SK-N-SH (cell line): Measurements from ENCODE around the gene LCN2. TPM values are rescaled to one million over a fixed set of nuclear protein-coding genes. Genes with fewer than 3 reads are reported as not detected.

ENCODE experiments used
- CTCF ChIA-PET: fragments of 300-600, 350-600 bp; formaldehyde crosslinking; extraction: SDS; loops from one replicate; lab custom pipeline; 2021; lab: Yijun Ruan, JAX
- POLR2A ChIA-PET: fragments of 350-600 bp; sonication (Branson Sonifier 250); formaldehyde crosslinking; extraction: SDS; loops from one replicate; lab custom pipeline; 2020; ENCODE audit warnings: antibody characterized with exemption, inconsistent platforms; lab: Yijun Ruan, JAX
- DNase-seq: peaks from one replicate; pipeline ENCODE4 v3.0.0; 2012
- H2AFZ ChIP-seq: fragments of 200-600 bp; sonication (generic); 2 replicates; pipeline ENCODE4 v1.8.1; 2016; ENCODE audit warnings: antibody characterized with exemption, mild to moderate bottlenecking, low read depth
- H3F3A ChIP-seq: fragments of 200-600 bp; sonication (generic); replicated peaks from 2 replicates; pipeline ENCODE3; 2016; ENCODE audit warnings: antibody characterized with exemption, mild to moderate bottlenecking; ENCODE audit not compliant: insufficient read depth
- H3K27ac ChIP-seq, 2 experiments: fragments of 200-500 bp in 1 of 2; fragments of 200-600 bp in 1 of 2; sonication (Bioruptor generic) in 1 of 2; sonication (generic), shearing (Covaris generic) in 1 of 2; 2 replicates each; pipeline versions ENCODE4 v1.5.1 to v1.6.1; 2014 to 2016; ENCODE audit warnings: low read depth in 2 of 2, inconsistent platforms in 1 of 2, low read length in 1 of 2, mild to moderate bottlenecking in 1 of 2, mixed read lengths in 1 of 2
- H3K27me3 ChIP-seq: fragments of 200-600 bp; sonication (generic), shearing (Covaris generic); 2 replicates; pipeline ENCODE4 v1.6.1; 2016; ENCODE audit warnings: mixed run types; ENCODE audit not compliant: insufficient read depth
- H3K36me3 ChIP-seq, 2 experiments: fragments of 200-500 bp in 1 of 2; fragments of 200-600 bp in 1 of 2; sonication (Bioruptor generic) in 1 of 2; sonication (generic) in 1 of 2; replicated peaks in 1 of 2; 2 replicates each; pipeline versions ENCODE3 to v1.5.1; 2014 to 2016; ENCODE audit warnings: low read length in 1 of 2, mild to moderate bottlenecking in 1 of 2; ENCODE audit not compliant: insufficient read depth in 2 of 2, control insufficient read depth in 1 of 2
- H3K4me1 ChIP-seq, 2 experiments: fragments of 200-500 bp in 1 of 2; fragments of 200-600 bp in 1 of 2; sonication (Bioruptor generic) in 1 of 2; sonication (generic), shearing (Covaris generic) in 1 of 2; 2 replicates each; pipeline versions ENCODE4 v1.5.1 to v1.6.1; 2014 to 2016; ENCODE audit warnings: low read depth in 1 of 2, low read length in 1 of 2, mixed run types in 1 of 2; ENCODE audit not compliant: insufficient read depth in 2 of 2, control insufficient read depth in 1 of 2
- H3K4me2 ChIP-seq: fragments of 200-600 bp; sonication (generic), shearing (Covaris generic); 2 replicates; pipeline ENCODE4 v1.6.1; 2017; ENCODE audit warnings: mixed run types
- H3K4me3 ChIP-seq, 2 experiments: fragments of 200-500 bp in 1 of 2; fragments of 200-600 bp in 1 of 2; sonication (Bioruptor generic) in 1 of 2; sonication (generic), shearing (Covaris generic) in 1 of 2; 2 replicates each; pipeline versions ENCODE4 v1.5.1 to v1.8.1; 2014 to 2016; ENCODE audit warnings: low read depth in 2 of 2, inconsistent platforms in 1 of 2, low read length in 1 of 2, mild to moderate bottlenecking in 1 of 2, mixed read lengths in 1 of 2, moderate library complexity in 1 of 2
- H3K79me2 ChIP-seq: fragments of 200-600 bp; sonication (generic); 2 replicates; pipeline ENCODE4 v1.8.1; 2017; ENCODE audit warnings: mild to moderate bottlenecking; ENCODE audit not compliant: insufficient read depth
- H3K9ac ChIP-seq: fragments of 200-600 bp; sonication (generic); 2 replicates; pipeline ENCODE4 v1.6.1; 2017; ENCODE audit warnings: mixed run types
- H3K9me2 ChIP-seq: fragments of 200-600 bp; sonication (generic); 2 replicates; pipeline ENCODE4 v1.6.1; 2017; ENCODE audit warnings: mixed run types
- H3K9me3 ChIP-seq: fragments of 200-600 bp; sonication (generic); 2 replicates; pipeline ENCODE4 v1.6.1; 2017; ENCODE audit warnings: mixed run types, mild to moderate bottlenecking, moderate library complexity
- H4K20me1 ChIP-seq: fragments of 200-600 bp; sonication (generic); 2 replicates; pipeline ENCODE4 v1.6.1; 2017; ENCODE audit warnings: mild to moderate bottlenecking, mixed run types; ENCODE audit not compliant: insufficient read depth
- FOXM1 ChIP-seq: IDR thresholded peaks from 2 replicates; pipeline ENCODE4 v1.4.0; 2012; ENCODE audit warnings: low read depth, mild to moderate bottlenecking
- GATA2 ChIP-seq: sonication (generic); formaldehyde crosslinking; IDR thresholded peaks from 2 replicates; pipeline ENCODE4 v1.5.0; 2020; ENCODE audit warnings: mild to moderate bottlenecking, missing genetic modification reagents
- JUND ChIP-seq: IDR thresholded peaks from 2 replicates; pipeline ENCODE4 v1.4.0; 2012
- MAX ChIP-seq: IDR thresholded peaks from 2 replicates; pipeline ENCODE4 v1.4.0; 2012; ENCODE audit warnings: low read depth
- MEF2A ChIP-seq: IDR thresholded peaks from 2 replicates; pipeline ENCODE4 v1.4.0; 2012; ENCODE audit warnings: low read depth, borderline replicate concordance
- MXI1 ChIP-seq: IDR thresholded peaks from 2 replicates; pipeline ENCODE4 v1.6.1; 2012; ENCODE audit warnings: mild to moderate bottlenecking, low read depth, low read length, improper control_type of control experiment
- NFIC ChIP-seq: IDR thresholded peaks from 2 replicates; pipeline ENCODE4 v1.4.0; 2012; ENCODE audit warnings: borderline replicate concordance
- PBX3 ChIP-seq: IDR thresholded peaks from 2 replicates; pipeline ENCODE4; 2012
- TAF1 ChIP-seq: IDR thresholded peaks from 2 replicates; pipeline ENCODE4 v1.6.1; 2012; ENCODE audit warnings: low read depth, mild to moderate bottlenecking, low read length, moderate library complexity, borderline replicate concordance
- TEAD4 ChIP-seq: IDR thresholded peaks from 2 replicates; pipeline ENCODE4 v1.4.0; 2012; ENCODE audit warnings: mild to moderate bottlenecking, borderline replicate concordance; ENCODE audit not compliant: insufficient read depth
- USF1 ChIP-seq: IDR thresholded peaks from 2 replicates; pipeline ENCODE4 v1.4.0; 2012; ENCODE audit warnings: low read depth, borderline replicate concordance
- YY1 ChIP-seq: IDR thresholded peaks from 2 replicates; pipeline ENCODE4 v1.4.0; 2012; ENCODE audit warnings: low read depth, mild to moderate bottlenecking
- ZBTB33 ChIP-seq: IDR thresholded peaks from 2 replicates; pipeline ENCODE4 v1.4.0; 2012; ENCODE audit warnings: low read depth, borderline replicate concordance
- WGBS: methylation state at CpG from one replicate; pipeline ENCODE4 v1.1.6; 2017; ENCODE audit warnings: low lambda C conversion rate; 5-methylcytosine and 5-hydroxymethylcytosine counted together
- polyA plus RNA-seq, 3 experiments: library from polyadenylated mRNA; depleted of rRNA; stranded (reverse); fragments of >200 nt; gene quantifications; 2 replicates each; pipeline ENCODE4 v1.2.3, GENCODE V29; 2012

LCN2 gene
- polyA plus RNA-seq, 1 of the 3 experiments (the other 2 are of a cell fraction): not detected

- H3K36me3 ChIP-seq: no peaks in the 10 kb centered on the region
- no peak overlapping the region for H2AFZ ChIP-seq
- H3K4me2 ChIP-seq: no peak overlapping the region
- no peaks in the 10 kb centered on the region for H3K79me2 ChIP-seq
- no peaks in the 10 kb centered on the region; a peak in 1 of 4 replicates for H3K4me1 ChIP-seq
- TF ChIP-seq GATA2 (no peak), JUND (no peak), MXI1 (no peak), MAX (no peak), TEAD4 (no peak), NFIC (no peak), MEF2A (no peak), TAF1 (no peak), YY1 (no peak), PBX3 (no peak), ZBTB33 (no peak), USF1 (no peak), FOXM1 (no peak)
- TF ChIP-seq, all 33 proteins: peak for 0
- ChIA-PET CTCF (interaction anchor here (0.9 to 4.4 kb wide), 2 partner anchors 35 to 209 kb away, joined by 3 to 20 read pairs; no protein-coding TSS in a partner anchor), POLR2A (no interaction called here)
- DNase-seq: no peak
- Histone ChIP-seq H3F3A (no peaks in the 10 kb centered on the region), H3K9me2 (no peaks in the 10 kb centered on the region), H3K9me3 (no peaks in the 10 kb centered on the region), H3K27ac (no peak overlapping the region), H3K9ac (no peak overlapping the region), H3K27me3 (no peaks in the 10 kb centered on the region), H4K20me1 (no peaks in the 10 kb centered on the region), H3K4me3 (no peak overlapping the region)
- 83% methylated on average over 9 of the region's 13 CpGs for WGBS
Observed at GRCh38 chr9:128152133-128153059, 3.1 kb downstream of the LCN2 start.
